ENCODE measurements around the gene UTP4.

The UTP4 gene

GRCh38 chr16:69180011-69180338, 47.5 kb downstream of the UTP4 start:
- no peak for DNase-seq

GRCh38 chr16:69182730-69183416, 50.4 kb downstream of the UTP4 start:
- no peak for DNase-seq

- peak; percentile 92 for DNase-seq
Observed at GRCh38 chr16:69186642-69187445, 54.4 kb downstream of the UTP4 start, which contains the start of gene SNTB2. Gene SNTB2 (plus strand): TSS chr16:69187164. CDS start chr16:69187167, 3 bp downstream.

- peak; percentile 75 for DNase-seq
Observed at GRCh38 chr16:69187446-69188235, 55.2 kb downstream of the UTP4 start.

- no peak for DNase-seq
Observed at GRCh38 chr16:69188236-69188549, 55.7 kb downstream of the UTP4 start.

- DNase-seq, result no peak
Observed at GRCh38 chr16:69188716-69189115, 56.3 kb downstream of the UTP4 start.

GRCh38 chr16:69190046-69190588, 57.7 kb downstream of the UTP4 start:
- no peak for DNase-seq

- no peak for DNase-seq
Observed at GRCh38 chr16:69190598-69190997, 58.1 kb downstream of the UTP4 start.

- DNase-seq, result no peak
Observed at GRCh38 chr16:69191136-69191535, 58.7 kb downstream of the UTP4 start.

GRCh38 chr16:69193855-69194254, 61.4 kb downstream of the UTP4 start:
- no peak for DNase-seq

GRCh38 chr16:69194488-69194887, 62.0 kb downstream of the UTP4 start:
- DNase-seq, result no peak

GRCh38 chr16:69195369-69196029, 63.0 kb downstream of the UTP4 start:
- no peak for DNase-seq

- DNase-seq, result no peak
Observed at GRCh38 chr16:69197573-69197972, 65.1 kb downstream of the UTP4 start.

GRCh38 chr16:69199382-69199781, 66.9 kb downstream of the UTP4 start:
- no peak for DNase-seq

- DNase-seq, result no peak
Observed at GRCh38 chr16:69201291-69201690, 68.8 kb downstream of the UTP4 start.

GRCh38 chr16:69201787-69202186, 69.3 kb downstream of the UTP4 start:
- DNase-seq, result no peak

GRCh38 chr16:69204172-69204571, 71.7 kb downstream of the UTP4 start:
- DNase-seq, result no peak

GRCh38 chr16:69209735-69210134, 77.3 kb downstream of the UTP4 start:
- no peak for DNase-seq

- DNase-seq, result no peak
Observed at GRCh38 chr16:69217433-69217832, 85.0 kb downstream of the UTP4 start.
